Heart right ventricle (tissue), 16 donors: ENCODE measurements around the gene ZFP92. TPM values are rescaled to one million over a fixed set of nuclear protein-coding genes. Genes with fewer than 3 reads are reported as not detected.

Experiments
- ATAC-seq, 8 donors: fragments of 200-7000 bp; cut with Tn5 transposase; one replicate each; pipeline ENCODE4 v1.9.1; 2020; ENCODE audit warnings: mild to moderate bottlenecking in 8 of 8, moderate library complexity in 8 of 8, moderate number of reproducible peaks in 1 of 8
- DNase-seq, 2 donors: peaks; one replicate each; pipeline ENCODE4 v3.0.0-alpha.2; 2020
- H3K27ac ChIP-seq, 10 donors: fragments of 200-600 bp; sonication (generic) in 2 of 10; one replicate each; pipeline versions ENCODE4 v1.5.0 to v1.8.0; 2020 to 2022; ENCODE audit warnings: mild to moderate bottlenecking in 3 of 10
- H3K27me3 ChIP-seq, 7 donors: fragments of 200-600 bp; one replicate each; pipeline ENCODE4 v1.8.0; 2021 to 2022; ENCODE audit warnings: mild to moderate bottlenecking in 2 of 7
- H3K36me3 ChIP-seq, 9 donors: fragments of 200-600 bp; sonication (generic) in 1 of 9; one replicate each; pipeline versions ENCODE4 v1.5.0 to v1.8.0; 2020 to 2022; ENCODE audit warnings: mild to moderate bottlenecking in 2 of 9
- H3K4me1 ChIP-seq, 9 donors: fragments of 200-600 bp; sonication (generic) in 1 of 9; one replicate each; pipeline versions ENCODE4 v1.5.0 to v1.8.0; 2020 to 2022; ENCODE audit warnings: mild to moderate bottlenecking in 4 of 9
- H3K4me3 ChIP-seq, 10 donors: fragments of 200-600 bp; sonication (generic) in 2 of 10; one replicate each; pipeline versions ENCODE4 v1.5.0 to v1.8.0; 2020 to 2022; ENCODE audit warnings: mild to moderate bottlenecking in 7 of 10, moderate library complexity in 2 of 10
- H3K9me3 ChIP-seq, 11 donors: fragments of 200-600 bp in 10 of 11; sonication (generic) in 2 of 11; one replicate each; pipeline versions ENCODE4 v1.5.0 to v1.8.0; 2013 to 2022; ENCODE audit warnings: mild to moderate bottlenecking in 2 of 11, control low read depth in 1 of 11, moderate library complexity in 1 of 11
- CTCF ChIP-seq, 9 donors: fragments of 200-600 bp; sonication (generic) in 2 of 9; IDR thresholded peaks; one replicate each; pipeline versions ENCODE4 v1.5.0 to v1.8.0; 2021 to 2022; ENCODE audit warnings: antibody characterized with exemption in 9 of 9, mild to moderate bottlenecking in 5 of 9, moderate library complexity in 1 of 9
- WGBS, 2 donors: extraction: QIAGEN DNeasy Blood & Tissue Kit; methylation state at CpG; one replicate each; pipeline ENCODE4 v1.1.7; 2013; ENCODE audit warnings: inconsistent platforms in 1 of 2; 5-methylcytosine and 5-hydroxymethylcytosine counted together
- intact Hi-C, 10 donors: fragments of 100-400 bp; cut with DNase I; formaldehyde crosslinking; loops; one replicate each; pipeline versions ENCODE4 v1.11.1 to v1.14.2; 2022
- polyA plus RNA-seq, 2 donors: library from polyadenylated mRNA; stranded (reverse); fragments of 200-250 nt; gene quantifications; one replicate each; pipeline ENCODE4 v1.2.3, GENCODE V29; 2013
- total RNA-seq, 10 donors: library from RNA; stranded (reverse); fragmentation: NEBNext Ultra II Directional in 3 of 10; extraction: Animal tissue kit (Norgen Biotek cat#: 25700) in 3 of 10; gene quantifications; one replicate each; pipeline versions ENCODE4 v1.2.1 to v1.2.4, GENCODE V29; 2021 to 2023
- donor health status: Arrhythmogenic right ventricular cardiomyopathy.
- donor health status: ischemic (EF 13 %, LVEDD 7.1; RV severe dilation, severe dysfunction).
- donor health status: healthy with polysubstance abuse.
- donor health status: DM: no; HTN: yes; CAD: no.
- donor health status: DM: no; HTN: no; CAD: no.
- donor health status: ischemic (EF 25% LVEDD 6.9; RV normal size, moderate dysfunction).
- donor health status: ischemic (EF 25% LVEDD 5.7; RV mildly dilated, moderate dysfunction).
- donor health status: healthy.
- donor health status: DM: yes; HTN: yes; CAD: no.
- donor health status: Ischemic cardiomyopathy.
- donor health status: ischemic (EF 35%, LVEDD 5.7; RV mildly dilated, moderate dysfunction).
- donor health status: nonischemic (EF 11% LVEDD 7.7; RV severe dilation, severe dysfunction).
- donor health status: DM: yes; HTN: yes; CAD: no.
- donor health status: PGD.
- donor health status: ischemic (EF 29% LVEDD 5.4; RV normal size, mild dysfunction).
- donor health status: nonischemic (EF 23%, LVEDD 6.1; RV moderate dilation, normal function).

ZFP92 gene
- total and polyA plus RNA-seq, 12 donors, result 0.17 to 1.6 (median 0.44) TPM

GRCh38 chrX:153407736-153408135 is 3.5 kb upstream of the ZFP92 start:
- WGBS, 2 donors, result 38 to 48% methylated on average over 1 to 3 of the region's 3 CpGs
- Histone ChIP-seq H3K27me3 (peaks cover 0 to 6% (median 0%) of the 10 kb centered on the region in 7 donors), H3K4me1 (peaks cover 0 to 9% (median 0%) of the 10 kb centered on the region in 9 donors), H3K27ac (no peak overlapping the region), H3K9me3 (no peaks in the 10 kb centered on the region), H3K4me3 (no peak overlapping the region), H3K36me3 (no peaks in the 10 kb centered on the region)
- no peak for TF ChIP-seq CTCF (IDR thresholded peaks at IDR 0.05)
- intact Hi-C loops, result no loop called here
- ATAC-seq, result no peak
- no peak for DNase-seq

- no peaks in the 10 kb centered on the region for H3K9me3 ChIP-seq
- no peak overlapping the region for H3K27ac ChIP-seq
- DNase-seq, result no peak
- no peak for TF ChIP-seq CTCF (IDR thresholded peaks at IDR 0.05)
- no peak overlapping the region for H3K4me3 ChIP-seq
- peaks cover 0 to 9% (median 0%) of the 10 kb centered on the region in 7 donors for H3K27me3 ChIP-seq
- no peak for ATAC-seq
- intact Hi-C loops, result no loop called here
- H3K36me3 ChIP-seq, result no peaks in the 10 kb centered on the region
- 84 to 87% methylated on average over 9 to 10 of the region's 10 CpGs for WGBS, 2 donors
- peaks cover 0 to 9% (median 0%) of the 10 kb centered on the region in 9 donors for H3K4me1 ChIP-seq
These were observed 3.0 kb upstream of the ZFP92 start for GRCh38 chrX:153408221-153408721.

- Histone ChIP-seq H3K27ac (no peak overlapping the region), H3K4me1 (peaks cover 0 to 9% (median 0%) of the 10 kb centered on the region in 9 donors), H3K4me3 (no peak overlapping the region), H3K9me3 (no peaks in the 10 kb centered on the region), H3K27me3 (peaks cover 0 to 9% (median 0%) of the 10 kb centered on the region in 7 donors), H3K36me3 (no peaks in the 10 kb centered on the region)
- 89 to 95% methylated on average over 9 to 12 of the region's 12 CpGs for WGBS, 2 donors
- no peak for TF ChIP-seq CTCF (IDR thresholded peaks at IDR 0.05)
- ATAC-seq (no peak), DNase-seq (no peak)
- intact Hi-C loops, result no loop called here
These were observed 2.4 kb upstream of the ZFP92 start for GRCh38 chrX:153408871-153409351.

GRCh38 chrX:153409414-153410101 is 1.7 kb upstream of the ZFP92 start:
- no peak for TF ChIP-seq CTCF (IDR thresholded peaks at IDR 0.05)
- Histone ChIP-seq H3K9me3 (no peaks in the 10 kb centered on the region), H3K4me3 (no peak overlapping the region), H3K27ac (no peak overlapping the region), H3K4me1 (peaks cover 0 to 9% (median 0%) of the 10 kb centered on the region in 9 donors), H3K36me3 (no peaks in the 10 kb centered on the region), H3K27me3 (peaks cover 0 to 9% (median 0%) of the 10 kb centered on the region in 7 donors)
- DNase-seq, result no peak
- no peak for ATAC-seq
- WGBS, 2 donors, result 84 to 87% methylated on average over 28 of the region's 30 CpGs
- intact Hi-C loops, result no loop called here
